Memory B cell (primary cell): ENCODE data around the gene ATP13A2.
"Not testable (repeated sequence)": the region's sequence is repeated elsewhere in the genome, so short reads cannot be mapped to it uniquely, and the experiment has no call there.

Experiments
- ATAC-seq: fragments of 150-1000 bp; cut with Tn5 transposase; 2 replicates; pipeline ENCODE4 v1.10.0; 2021; ENCODE audit warnings: low read depth, mild to moderate bottlenecking, moderate library complexity
- DNase-seq, 2 donors: peaks; one replicate each; pipeline ENCODE4 v3.0.0; 2022; ENCODE audit warnings: low spot score in 2 of 2
- H3K27ac Mint-ChIP-seq: one replicate; pipeline ENCODE4 v1.8.0; 2022; ENCODE audit warnings: mild to moderate bottlenecking, moderate library complexity, mixed read lengths
- H3K27me3 Mint-ChIP-seq: one replicate; pipeline ENCODE4 v1.8.0; 2022; ENCODE audit warnings: mixed read lengths
- H3K36me3 Mint-ChIP-seq: one replicate; pipeline ENCODE4 v1.8.0; 2022; ENCODE audit warnings: mild to moderate bottlenecking, mixed read lengths
- H3K4me1 Mint-ChIP-seq: one replicate; pipeline ENCODE4 v1.8.0; 2022; ENCODE audit warnings: mixed read lengths
- H3K4me3 Mint-ChIP-seq: one replicate; pipeline ENCODE4 v1.8.0; 2022; ENCODE audit warnings: mild to moderate bottlenecking, moderate library complexity, mixed read lengths
- H3K9me3 Mint-ChIP-seq: one replicate; pipeline ENCODE4 v1.8.0; 2022; ENCODE audit warnings: mixed read lengths

The ATP13A2 gene

GRCh38 chr1:16960560-16961296 lies 51.0 kb downstream of the ATP13A2 start:
- peak; percentile 92 for ATAC-seq
- no peak overlapping the region for H3K27ac Mint-ChIP-seq

GRCh38 chr1:16958475-16958874 lies 53.3 kb downstream of the ATP13A2 start:
- H3K4me3 Mint-ChIP-seq = no peak overlapping the region
- no peaks in the 10 kb centered on the region for H3K27me3 Mint-ChIP-seq
- DNase-seq (no peak), ATAC-seq (no peak)
- H3K27ac Mint-ChIP-seq = no peak overlapping the region
- H3K36me3 Mint-ChIP-seq = peaks cover 2% of the 10 kb centered on the region
- H3K4me1 Mint-ChIP-seq = peaks cover 7% of the 10 kb centered on the region
- no peaks in the 10 kb centered on the region for H3K9me3 Mint-ChIP-seq

More at GRCh38 chr1:16960560-16961296, 51.0 kb downstream of the ATP13A2 start:
- peak overlapping the region; percentile 86 for H3K4me3 Mint-ChIP-seq
- H3K36me3 Mint-ChIP-seq = peaks cover 10% of the 10 kb centered on the region
- no peaks in the 10 kb centered on the region for H3K9me3 Mint-ChIP-seq
- peaks cover 7% of the 10 kb centered on the region for H3K4me1 Mint-ChIP-seq
- peak; percentile 67 to 71 for DNase-seq
- H3K27me3 Mint-ChIP-seq = no peaks in the 10 kb centered on the region

GRCh38 chr1:16957731-16958130 lies 54.0 kb downstream of the ATP13A2 start:
- Mint-ChIP-seq H3K9me3 (no peaks in the 10 kb centered on the region), H3K27me3 (no peaks in the 10 kb centered on the region), H3K4me1 (peaks cover 11% of the 10 kb centered on the region), H3K36me3 (peaks cover 2% of the 10 kb centered on the region), H3K27ac (no peak overlapping the region), H3K4me3 (no peak overlapping the region)
- DNase-seq (no peak), ATAC-seq (no peak)

GRCh38 chr1:16956775-16957174 lies 55.0 kb downstream of the ATP13A2 start:
- ATAC-seq (no peak), DNase-seq (no peak)
- H3K36me3 Mint-ChIP-seq = peaks cover 2% of the 10 kb centered on the region
- no peaks in the 10 kb centered on the region for H3K27me3 Mint-ChIP-seq
- H3K9me3 Mint-ChIP-seq = no peaks in the 10 kb centered on the region
- H3K27ac Mint-ChIP-seq = no peak overlapping the region
- no peak overlapping the region for H3K4me3 Mint-ChIP-seq
- peaks cover 13% of the 10 kb centered on the region for H3K4me1 Mint-ChIP-seq

GRCh38 chr1:16955186-16955585 lies 56.5 kb downstream of the ATP13A2 start:
- ATAC-seq (no peak), DNase-seq (no peak)
- Mint-ChIP-seq H3K4me3 (no peak overlapping the region), H3K27ac (no peak overlapping the region), H3K4me1 (peaks cover 10% of the 10 kb centered on the region), H3K27me3 (no peaks in the 10 kb centered on the region), H3K36me3 (peaks cover 2% of the 10 kb centered on the region), H3K9me3 (no peaks in the 10 kb centered on the region)

- no peak overlapping the region for H3K27ac Mint-ChIP-seq
- ATAC-seq (no peak), DNase-seq (no peak)
- peaks cover 2% of the 10 kb centered on the region for H3K36me3 Mint-ChIP-seq
- no peaks in the 10 kb centered on the region for H3K9me3 Mint-ChIP-seq
- no peaks in the 10 kb centered on the region for H3K27me3 Mint-ChIP-seq
- H3K4me1 Mint-ChIP-seq = peaks cover 6% of the 10 kb centered on the region
- H3K4me3 Mint-ChIP-seq = no peak overlapping the region
These were observed 57.1 kb downstream of the ATP13A2 start for GRCh38 chr1:16954579-16954978.

GRCh38 chr1:16952376-16952775 lies 59.4 kb downstream of the ATP13A2 start:
- H3K4me1 Mint-ChIP-seq, DNase-seq, H3K9me3 Mint-ChIP-seq, H3K27ac Mint-ChIP-seq, ATAC-seq, H3K27me3 Mint-ChIP-seq, H3K36me3 Mint-ChIP-seq: not testable (repeated sequence)
- peak overlapping the region; percentile 57 for H3K4me3 Mint-ChIP-seq

- not testable (repeated sequence) for H3K36me3 Mint-ChIP-seq, H3K27me3 Mint-ChIP-seq, H3K27ac Mint-ChIP-seq, H3K9me3 Mint-ChIP-seq, DNase-seq, ATAC-seq, H3K4me3 Mint-ChIP-seq, H3K4me1 Mint-ChIP-seq
These were observed 62.7 kb downstream of the ATP13A2 start for GRCh38 chr1:16949026-16949425.

- not testable (repeated sequence) for H3K4me3 Mint-ChIP-seq, DNase-seq, H3K4me1 Mint-ChIP-seq, H3K9me3 Mint-ChIP-seq, ATAC-seq, H3K27me3 Mint-ChIP-seq, H3K27ac Mint-ChIP-seq, H3K36me3 Mint-ChIP-seq
These were observed 63.3 kb downstream of the ATP13A2 start for GRCh38 chr1:16948282-16948891.

- Mint-ChIP-seq H3K27ac (no peak overlapping the region), H3K36me3 (peaks cover 4% of the 10 kb centered on the region), H3K4me3 (no peak overlapping the region), H3K27me3 (no peaks in the 10 kb centered on the region), H3K4me1 (no peaks in the 10 kb centered on the region), H3K9me3 (no peaks in the 10 kb centered on the region)
- DNase-seq = no peak
- ATAC-seq = no peak
These were observed 65.1 kb downstream of the ATP13A2 start for GRCh38 chr1:16946646-16947045.

GRCh38 chr1:16946185-16946584 lies 65.5 kb downstream of the ATP13A2 start:
- H3K4me1 Mint-ChIP-seq, H3K9me3 Mint-ChIP-seq, H3K27me3 Mint-ChIP-seq, H3K4me3 Mint-ChIP-seq, DNase-seq, H3K36me3 Mint-ChIP-seq, ATAC-seq, H3K27ac Mint-ChIP-seq: not testable (repeated sequence)

- H3K9me3 Mint-ChIP-seq, H3K27me3 Mint-ChIP-seq: not testable (repeated sequence)
These were observed 66.2 kb downstream of the ATP13A2 start for GRCh38 chr1:16945512-16945911.

GRCh38 chr1:16944038-16944437 lies 67.7 kb downstream of the ATP13A2 start:
- DNase-seq (no peak), ATAC-seq (no peak)
- Mint-ChIP-seq H3K4me3 (no peak overlapping the region), H3K4me1 (no peaks in the 10 kb centered on the region), H3K27me3 (no peaks in the 10 kb centered on the region), H3K9me3 (no peaks in the 10 kb centered on the region), H3K27ac (no peak overlapping the region), H3K36me3 (peaks cover 6% of the 10 kb centered on the region)

More at GRCh38 chr1:16945512-16945911, 66.2 kb downstream of the ATP13A2 start:
- not testable (repeated sequence) for DNase-seq, H3K36me3 Mint-ChIP-seq, H3K27ac Mint-ChIP-seq, H3K4me3 Mint-ChIP-seq, H3K4me1 Mint-ChIP-seq, ATAC-seq

- H3K4me3 Mint-ChIP-seq, DNase-seq, H3K4me1 Mint-ChIP-seq, ATAC-seq, H3K27me3 Mint-ChIP-seq, H3K27ac Mint-ChIP-seq, H3K9me3 Mint-ChIP-seq: not testable (repeated sequence)
- H3K36me3 Mint-ChIP-seq = peaks cover 12% of the 10 kb centered on the region
These were observed 72.1 kb downstream of the ATP13A2 start for GRCh38 chr1:16939386-16940180.
